Stimulated activated CD4-positive, alpha-beta T cell treated with anti-CD3 and anti-CD28 coated beads, Interleukin-4, amount 100 ng/mL, for 4 hours (primary cell): ENCODE results near the gene PPP2R2D.

Experiments
- DNase-seq, 2 experiments: peaks; one replicate each; pipeline ENCODE4 v3.0.0-alpha.2; 2020

PPP2R2D gene

DNA sequence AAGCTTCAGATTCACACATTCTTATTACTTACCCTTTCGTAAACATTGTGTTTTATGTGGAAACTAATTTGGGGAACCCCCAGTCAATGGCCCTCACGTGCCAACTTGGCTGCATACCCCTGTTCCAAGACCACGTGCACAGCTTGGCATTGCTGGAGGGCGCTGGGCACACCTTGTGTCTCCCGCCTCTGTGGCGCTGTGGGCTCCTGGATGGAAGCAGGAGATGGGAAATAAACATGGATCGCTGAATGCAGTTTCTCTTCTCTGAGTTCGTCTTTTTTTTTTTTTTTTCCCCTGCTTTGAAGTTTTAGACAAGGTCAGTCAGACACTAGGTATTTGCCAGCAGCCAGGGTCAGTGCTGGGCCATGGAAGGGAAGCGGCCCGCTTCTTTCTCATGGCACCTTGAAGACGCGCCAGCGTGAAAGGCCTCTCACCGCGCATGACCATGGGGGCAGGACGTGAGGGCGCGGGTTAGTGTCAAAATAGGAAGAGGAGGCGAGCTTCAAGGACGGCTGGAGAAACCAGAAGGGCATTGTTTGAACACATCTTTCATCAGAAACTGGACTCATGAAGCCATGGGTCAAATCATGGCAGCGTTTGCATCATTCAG lies 53.7 kb downstream of the PPP2R2D start:
- no peak for DNase-seq

DNA sequence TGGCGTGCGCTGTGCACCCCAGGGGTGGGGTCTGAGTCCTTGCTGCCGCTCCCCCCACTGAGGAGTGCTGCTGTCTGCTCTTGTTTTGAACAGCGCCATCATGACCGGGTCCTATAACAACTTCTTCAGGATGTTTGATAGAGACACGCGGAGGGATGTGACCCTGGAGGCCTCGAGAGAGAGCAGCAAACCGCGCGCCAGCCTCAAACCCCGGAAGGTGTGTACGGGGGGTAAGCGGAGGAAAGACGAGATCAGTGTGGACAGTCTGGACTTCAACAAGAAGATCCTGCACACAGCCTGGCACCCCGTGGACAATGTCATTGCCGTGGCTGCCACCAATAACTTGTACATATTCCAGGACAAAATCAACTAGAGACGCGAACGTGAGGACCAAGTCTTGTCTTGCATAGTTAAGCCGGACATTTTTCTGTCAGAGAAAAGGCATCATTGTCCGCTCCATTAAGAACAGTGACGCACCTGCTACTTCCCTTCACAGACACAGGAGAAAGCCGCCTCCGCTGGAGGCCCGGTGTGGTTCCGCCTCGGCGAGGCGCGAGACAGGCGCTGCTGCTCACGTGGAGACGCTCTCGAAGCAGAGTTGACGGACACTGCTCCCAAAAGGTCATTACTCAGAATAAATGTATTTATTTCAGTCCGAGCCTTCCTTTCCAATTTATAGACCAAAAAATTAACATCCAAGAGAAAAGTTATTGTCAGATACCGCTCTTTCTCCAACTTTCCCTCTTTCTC lies 55.0 kb downstream of the PPP2R2D start:
- no peak for DNase-seq

DNA sequence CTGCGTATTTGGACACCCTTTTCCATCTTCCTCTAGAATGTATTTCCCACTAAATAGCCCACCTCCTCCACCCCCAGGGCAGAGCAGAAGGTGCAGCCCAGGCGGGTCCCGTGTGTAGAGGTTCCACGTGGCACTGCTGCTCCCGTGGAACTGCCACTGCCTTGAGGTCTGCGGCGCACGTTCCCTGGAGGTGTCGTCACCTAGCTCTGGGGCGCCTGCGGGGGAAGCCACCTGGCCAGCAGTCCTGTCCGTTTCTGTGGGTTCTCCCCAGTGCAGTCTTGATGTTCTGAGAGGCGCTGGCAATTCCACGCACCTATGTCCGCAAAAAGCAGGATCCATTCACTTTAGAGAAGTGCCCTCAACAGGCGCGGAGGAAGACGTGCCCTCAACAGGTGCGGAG lies 59.0 kb downstream of the PPP2R2D start:
- no peak for DNase-seq

GRCh38 chr10:131960631-131961046 lies 59.8 kb downstream of the PPP2R2D start:
- no peak for DNase-seq

- no peak for DNase-seq
Measured at GRCh38 chr10:131961047-131961776, 60.4 kb downstream of the PPP2R2D start.

GRCh38 chr10:131961777-131962662 lies 61.2 kb downstream of the PPP2R2D start:
- DNase-seq: no peak

DNA sequence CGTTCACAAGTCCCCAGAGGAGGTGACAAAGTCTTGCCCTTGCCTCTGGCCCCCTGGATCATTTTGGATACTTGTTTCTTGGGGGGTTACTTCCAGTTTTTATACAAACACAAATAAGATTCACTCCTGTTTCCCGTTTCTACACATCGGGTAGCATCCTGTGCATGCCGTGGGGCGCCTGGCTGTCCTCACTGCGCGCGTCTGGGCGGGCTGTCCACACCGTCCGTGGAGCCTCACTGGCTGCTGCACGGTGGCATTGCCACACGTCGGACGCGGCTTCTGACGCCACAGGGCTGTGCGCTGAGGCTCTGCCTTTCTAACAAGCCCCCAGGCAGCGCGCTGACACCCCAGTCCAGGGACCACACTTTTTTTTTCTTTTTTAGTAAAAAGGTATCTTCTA lies 62.5 kb downstream of the PPP2R2D start:
- no peak for DNase-seq

GRCh38 chr10:131963811-131964210 lies 63.0 kb downstream of the PPP2R2D start:
- DNase-seq: no peak

GRCh38 chr10:131964298-131964697 lies 63.5 kb downstream of the PPP2R2D start:
- DNase-seq: no peak

DNA sequence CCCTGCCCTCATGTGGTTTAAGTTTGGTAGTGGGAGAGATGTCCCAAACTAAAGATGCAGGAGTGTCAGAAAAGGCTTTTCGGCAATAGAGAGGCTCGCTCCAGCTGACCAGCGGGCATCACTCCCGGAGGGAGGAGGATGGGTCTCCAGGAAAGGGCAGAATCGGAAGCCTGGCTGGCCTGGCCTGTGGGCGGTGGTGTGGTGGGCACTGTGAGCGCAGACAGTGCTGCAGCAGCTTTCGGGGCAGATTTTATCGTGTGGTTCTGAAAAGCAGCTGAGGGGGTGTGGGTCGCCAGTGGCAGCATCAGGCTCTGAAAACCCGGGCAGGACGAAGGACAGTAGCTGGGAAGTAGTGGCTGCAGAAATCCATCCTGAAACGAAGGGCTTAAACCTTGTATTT lies 68.1 kb downstream of the PPP2R2D start:
- DNase-seq: no peak

- no peak for DNase-seq
Measured at GRCh38 chr10:131970946-131971345, 70.1 kb downstream of the PPP2R2D start.

DNA sequence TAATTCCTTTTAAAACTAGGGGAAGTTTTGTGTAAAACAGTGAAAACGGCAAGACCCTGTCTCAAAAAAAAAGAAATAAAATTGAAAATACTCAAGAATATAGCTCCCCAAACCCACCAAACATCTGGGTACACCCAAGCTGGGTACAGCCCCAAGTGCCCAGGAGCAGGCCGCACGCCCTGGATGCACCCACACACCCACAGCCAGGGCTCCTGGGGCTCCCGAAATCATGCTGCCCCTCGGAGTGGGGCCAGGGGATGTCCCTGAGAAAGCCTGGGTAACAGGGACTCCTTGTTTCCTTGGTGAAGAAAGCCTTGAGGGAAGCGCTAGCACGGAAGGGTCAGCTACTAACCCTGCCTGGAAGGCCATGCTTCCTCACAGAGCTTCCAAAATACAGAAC lies 70.8 kb downstream of the PPP2R2D start:
- DNase-seq: no peak

- DNase-seq: peak; percentile 15 to 41
Measured at GRCh38 chr10:131972474-131973071, 71.8 kb downstream of the PPP2R2D start.

- DNase-seq: no peak
Measured at GRCh38 chr10:131973160-131973951, 72.5 kb downstream of the PPP2R2D start.

DNA sequence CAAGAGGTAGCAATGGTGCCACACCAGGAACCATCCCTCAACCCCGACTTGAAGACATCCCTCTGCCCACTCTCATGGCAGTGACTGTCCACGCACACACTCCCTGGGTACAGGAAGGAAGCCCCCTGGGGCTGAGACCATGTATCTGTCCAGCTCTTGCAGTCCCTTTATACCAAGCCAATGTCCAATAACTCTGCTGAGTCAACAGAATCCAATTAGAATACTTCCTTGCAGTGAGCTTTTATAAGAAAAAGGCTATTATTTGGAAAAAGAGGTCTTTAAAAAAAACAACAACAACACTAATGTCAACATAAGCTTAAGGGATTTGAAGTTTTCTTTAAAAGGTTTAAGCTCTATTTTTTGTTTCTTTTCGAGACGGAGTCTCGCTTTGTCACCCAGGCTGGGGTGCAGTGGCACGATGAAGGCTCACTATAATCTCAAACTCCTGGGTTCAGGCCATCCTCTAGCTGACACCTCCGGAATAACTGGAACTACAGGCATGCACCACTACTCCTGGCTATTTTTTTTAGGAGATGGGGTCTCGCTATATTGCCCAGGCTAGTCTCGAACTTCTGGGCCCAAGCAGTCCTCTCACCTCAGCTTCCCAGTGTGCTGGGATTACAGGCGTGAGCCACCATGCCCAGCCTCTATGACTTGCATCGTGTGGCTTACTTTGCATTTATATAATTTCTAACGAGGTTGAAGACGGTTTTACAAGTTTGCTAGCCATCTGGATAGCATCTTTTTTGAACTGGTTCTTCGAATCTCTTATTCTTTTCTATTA lies 73.4 kb downstream of the PPP2R2D start:
- no peak for DNase-seq

DNA sequence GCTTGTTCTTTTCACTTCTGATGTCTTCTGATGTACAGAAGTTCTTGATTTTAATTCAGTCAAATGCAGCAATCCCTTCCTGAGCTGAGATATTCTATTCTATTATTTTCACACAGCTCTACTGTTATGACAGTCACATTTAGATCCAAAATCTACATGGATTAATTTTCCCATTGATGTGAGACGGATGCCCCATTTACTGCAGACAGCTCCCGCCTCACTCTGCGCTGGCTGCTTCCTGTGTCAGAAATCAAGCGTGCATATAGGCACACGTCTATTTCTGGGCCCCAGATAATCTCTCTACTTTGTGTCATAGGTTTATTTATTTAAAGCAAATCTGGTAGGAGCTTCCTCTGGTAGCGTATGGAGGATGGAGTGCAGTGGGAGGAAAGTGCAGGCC lies 74.2 kb downstream of the PPP2R2D start:
- DNase-seq: no peak

DNA sequence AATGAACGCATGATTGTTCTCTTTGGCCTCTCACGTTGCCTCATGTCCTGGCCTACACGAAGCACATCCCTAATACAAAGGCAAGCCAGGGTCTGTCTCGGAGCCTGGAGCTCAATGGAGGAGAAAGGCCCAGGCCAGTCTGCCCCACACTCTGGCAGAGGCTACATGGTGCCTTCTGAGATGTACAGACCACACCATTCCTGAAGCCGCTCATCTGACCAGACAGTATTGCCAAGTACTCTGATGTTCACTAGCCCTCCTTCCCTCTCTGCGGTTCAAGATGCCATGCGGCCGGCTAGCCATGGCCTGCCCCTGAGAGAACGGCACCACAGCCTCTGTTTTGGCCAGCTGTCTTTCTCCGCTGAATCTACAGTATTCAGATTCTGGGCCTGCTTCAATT lies 75.0 kb downstream of the PPP2R2D start:
- DNase-seq: no peak

DNA sequence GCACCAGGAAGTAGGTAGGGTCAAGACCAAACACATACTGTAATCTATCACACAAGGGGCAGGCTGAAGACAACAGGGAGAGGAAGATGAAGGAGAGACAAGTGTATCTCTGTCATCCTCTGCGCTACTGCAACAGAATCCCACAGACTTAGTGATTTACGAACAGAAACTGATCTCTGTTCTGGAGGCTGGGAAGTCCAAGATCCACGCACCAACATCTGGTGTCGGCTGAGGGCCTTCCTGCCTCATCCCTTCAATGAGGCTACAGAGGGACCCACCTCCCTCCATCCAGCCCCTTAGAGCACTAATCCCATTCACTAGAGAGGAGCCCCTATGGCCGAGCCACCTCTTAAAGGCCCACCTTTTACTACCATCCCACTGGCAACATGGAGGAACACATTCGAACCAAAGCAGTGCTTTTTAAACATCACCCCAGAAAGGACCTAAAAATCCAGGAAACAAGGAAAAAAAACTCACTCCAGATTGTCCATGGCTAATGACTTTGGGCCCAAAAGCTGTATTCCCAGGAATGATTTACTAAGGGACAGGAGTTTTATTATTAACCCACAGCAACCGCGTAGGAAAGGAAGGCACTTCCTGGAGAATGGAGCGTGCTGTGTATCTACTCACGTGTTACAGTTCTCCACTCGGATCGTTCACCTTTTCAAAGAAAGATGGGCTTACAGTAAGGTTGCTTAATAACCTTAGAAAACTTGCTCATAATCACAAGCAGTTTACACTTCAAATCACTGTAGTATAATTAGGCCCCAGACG lies 76.7 kb downstream of the PPP2R2D start:
- DNase-seq: no peak

DNA sequence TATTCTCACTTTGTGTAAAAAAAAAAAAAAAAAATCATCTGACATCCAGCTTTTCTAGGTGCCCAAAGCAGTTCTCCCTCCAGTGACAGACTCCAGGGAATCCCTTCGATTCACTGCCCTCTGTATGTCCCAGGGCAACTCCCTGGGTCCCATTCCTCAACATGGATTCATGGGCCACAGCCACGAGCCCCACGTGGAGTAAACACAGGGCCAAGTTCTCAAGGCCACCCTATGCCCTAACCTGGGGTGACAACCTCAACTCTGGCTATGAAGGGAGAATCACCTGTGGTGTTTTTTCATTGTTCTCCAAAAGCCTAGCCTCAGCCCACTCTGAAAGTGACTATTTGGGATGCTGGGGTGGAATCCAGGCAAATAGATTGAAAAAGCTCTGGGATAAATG lies 77.6 kb downstream of the PPP2R2D start:
- no peak for DNase-seq

DNA sequence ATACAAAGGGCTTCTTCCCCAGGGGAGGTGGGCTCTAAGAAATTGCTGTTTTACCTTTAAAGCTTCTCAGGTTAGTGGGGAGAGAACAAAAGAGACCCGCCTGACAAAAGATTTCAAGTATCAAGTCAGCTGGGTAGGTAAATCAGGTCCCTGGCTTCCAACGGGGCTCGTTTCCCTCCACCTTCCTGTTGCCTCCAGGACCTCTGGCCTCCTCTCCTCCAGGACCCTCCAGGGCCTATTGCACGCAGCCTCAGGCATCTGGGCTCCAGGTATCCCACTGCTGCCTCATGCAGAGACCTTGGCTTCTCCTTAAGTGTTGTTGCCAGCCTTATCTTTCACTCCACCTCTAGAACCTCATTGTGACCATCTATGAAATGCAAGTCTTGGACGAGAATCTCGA lies 78.0 kb downstream of the PPP2R2D start:
- DNase-seq: no peak
